Mesenchymal stem cell (in vitro differentiated cells and primary cell): ENCODE data around the gene KCNJ16.
A peak's percentile ranks its signal among the peaks of the same experiment; 100 is the strongest.

Experiments
- DNase-seq: peaks from one replicate; pipeline ENCODE4 v3.0.0-alpha.2; 2013
- H2AFZ ChIP-seq: one replicate; pipeline ENCODE4 v1.6.1; 2013; ENCODE audit warnings: low read depth, mild to moderate bottlenecking, control low read depth, inconsistent platforms, low read length, moderate library complexity
- H2AK5ac ChIP-seq: 2 replicates; pipeline ENCODE4 v1.6.1; 2013; ENCODE audit warnings: low read length, moderate library complexity, mild to moderate bottlenecking, inconsistent platforms; ENCODE audit not compliant: severe bottlenecking
- H2BK120ac ChIP-seq: one replicate; pipeline ENCODE4 v1.6.1; 2013; ENCODE audit warnings: low read depth, mild to moderate bottlenecking, inconsistent platforms, low read length, moderate library complexity
- H2BK12ac ChIP-seq, 2 experiments: one replicate each; pipeline ENCODE4 v1.6.1; 2013; ENCODE audit warnings: inconsistent platforms in 2 of 2, low read length in 2 of 2, mild to moderate bottlenecking in 2 of 2, moderate library complexity in 2 of 2, control low read depth in 1 of 2
- H2BK15ac ChIP-seq: one replicate; pipeline ENCODE4 v1.6.1; 2013; ENCODE audit warnings: mild to moderate bottlenecking, low read depth, inconsistent platforms; ENCODE audit not compliant: poor library complexity, severe bottlenecking
- H2BK5ac ChIP-seq: 2 replicates; pipeline ENCODE4 v1.6.1; 2013; ENCODE audit warnings: low read depth, mild to moderate bottlenecking, low read length, control low read depth, inconsistent platforms; ENCODE audit not compliant: poor library complexity, severe bottlenecking
- H3K14ac ChIP-seq, 2 experiments: one replicate each; pipeline ENCODE4 v1.6.1; 2013; ENCODE audit warnings: inconsistent platforms in 2 of 2, low read length in 2 of 2, control low read depth in 1 of 2, mild to moderate bottlenecking in 1 of 2, moderate library complexity in 1 of 2
- H3K18ac ChIP-seq, 2 experiments: one replicate each; pipeline ENCODE4 v1.6.1; 2013; ENCODE audit warnings: inconsistent platforms in 2 of 2, low read length in 2 of 2, control low read depth in 1 of 2, low read depth in 1 of 2, mild to moderate bottlenecking in 1 of 2
- H3K23ac ChIP-seq, 2 experiments: one replicate each; pipeline ENCODE4 v1.6.1; 2013; ENCODE audit warnings: inconsistent platforms in 2 of 2, low read length in 2 of 2, mild to moderate bottlenecking in 2 of 2, moderate library complexity in 2 of 2, control low read depth in 1 of 2
- H3K27ac ChIP-seq: 2 replicates; pipeline ENCODE4 v1.5.1; 2013; ENCODE audit warnings: mild to moderate bottlenecking, moderate library complexity, low read length, control low read depth, inconsistent platforms; ENCODE audit not compliant: poor library complexity, severe bottlenecking
- H3K27me3 ChIP-seq, 2 experiments: 2 replicates each; pipeline versions ENCODE4 v1.6.1 to v1.7.0; 2013; ENCODE audit warnings: low read length in 2 of 2, mild to moderate bottlenecking in 2 of 2, moderate library complexity in 2 of 2, control low read depth in 1 of 2, inconsistent platforms in 1 of 2; ENCODE audit not compliant: control insufficient read depth in 1 of 2, insufficient read depth in 1 of 2
- H3K36me3 ChIP-seq, 2 experiments: 2 replicates each; pipeline versions ENCODE4 v1.6.1 to v1.7.0; 2013; ENCODE audit warnings: low read length in 2 of 2, control low read depth in 1 of 2, inconsistent platforms in 1 of 2, low read depth in 1 of 2, mild to moderate bottlenecking in 1 of 2; ENCODE audit not compliant: insufficient read depth in 2 of 2, control insufficient read depth in 1 of 2
- H3K4ac ChIP-seq, 2 experiments: one replicate each; pipeline ENCODE4 v1.6.1; 2013; ENCODE audit warnings: inconsistent platforms in 2 of 2, low read length in 2 of 2, mild to moderate bottlenecking in 2 of 2, moderate library complexity in 2 of 2, control low read depth in 1 of 2, low read depth in 1 of 2
- H3K4me1 ChIP-seq: 2 replicates; pipeline ENCODE4 v1.6.1; 2013; ENCODE audit warnings: low read depth, low read length, control low read depth; ENCODE audit not compliant: control insufficient read depth, insufficient read depth
- H3K4me2 ChIP-seq: 2 replicates; pipeline ENCODE4 v1.6.1; 2013; ENCODE audit warnings: low read length, mild to moderate bottlenecking, inconsistent platforms; ENCODE audit not compliant: poor library complexity, severe bottlenecking
- H3K4me3 ChIP-seq, 2 experiments: 2 replicates each; pipeline versions ENCODE4 v1.5.1 to v1.7.0; 2013; ENCODE audit warnings: low read length in 2 of 2, mild to moderate bottlenecking in 2 of 2, control low read depth in 1 of 2, low read depth in 1 of 2; ENCODE audit not compliant: insufficient read depth in 1 of 2
- H3K79me1 ChIP-seq: replicated peaks from 2 replicates; pipeline ENCODE4 v1.6.1; 2013; ENCODE audit warnings: mild to moderate bottlenecking, control low read depth, low read length, inconsistent platforms; ENCODE audit not compliant: poor library complexity, severe bottlenecking
- H3K9ac ChIP-seq: 2 replicates; pipeline ENCODE4 v1.7.0; 2013; ENCODE audit warnings: mild to moderate bottlenecking, low read length, moderate library complexity
- H3K9me3 ChIP-seq: 2 replicates; pipeline ENCODE4 v1.7.0; 2013; ENCODE audit warnings: mild to moderate bottlenecking, low read length; ENCODE audit not compliant: control insufficient read depth
- H4K8ac ChIP-seq: one replicate; pipeline ENCODE4 v1.6.1; 2013; ENCODE audit warnings: inconsistent platforms, mild to moderate bottlenecking, low read length, moderate library complexity
- H4K91ac ChIP-seq: one replicate; pipeline ENCODE4 v1.6.1; 2013; ENCODE audit warnings: mild to moderate bottlenecking, low read length, inconsistent platforms
- WGBS: methylation state at CpG from one replicate; pipeline ENCODE4 v1.1.7; 2013; ENCODE audit warnings: mixed read lengths; 5-methylcytosine and 5-hydroxymethylcytosine counted together

KCNJ16 gene

DNA sequence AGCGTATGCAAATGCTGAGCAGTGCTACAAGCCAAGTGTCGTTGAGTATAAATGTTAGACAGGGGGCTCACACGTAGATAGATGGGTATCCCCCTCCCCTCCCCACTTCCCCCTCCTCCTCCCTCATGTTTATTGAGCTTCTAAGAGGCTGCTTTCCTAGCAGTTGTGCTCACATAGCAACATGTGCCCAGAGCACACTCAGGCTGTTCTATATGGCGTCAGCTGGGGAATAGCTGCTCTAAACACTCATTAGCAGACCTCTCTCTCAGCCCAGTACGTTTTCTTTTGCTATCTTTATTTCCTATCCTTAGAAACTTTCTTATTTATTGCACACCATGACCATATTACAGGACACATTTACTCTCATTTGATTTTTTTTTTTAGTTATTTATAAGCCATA is 96.1 kb downstream of the KCNJ16 start:
- Histone ChIP-seq H3K18ac (no peak overlapping the region), H3K27ac (no peak overlapping the region), H3K4ac (no peak overlapping the region), H3K9me3 (no peaks in the 10 kb centered on the region), H3K4me1 (peaks cover 2% of the 10 kb centered on the region), H2BK12ac (no peak overlapping the region), H3K23ac (no peak overlapping the region), H3K36me3 (peaks cover 13 to 14% of the 10 kb centered on the region in 2 experiments), H3K79me1 (peaks cover 6% of the 10 kb centered on the region), H2AFZ (no peak overlapping the region), H2BK15ac (no peak overlapping the region), H2BK120ac (no peak overlapping the region), H2AK5ac (no peak overlapping the region), H2BK5ac (no peak overlapping the region), H4K8ac (no peak overlapping the region), H3K14ac (no peak overlapping the region), H3K4me3 (peak overlapping the region in 1 of 2 experiments; percentile 88), H3K4me2 (peak overlapping the region; percentile 60), H3K27me3 (no peaks in the 10 kb centered on the region), H3K9ac (peak overlapping the region; percentile 78), H4K91ac (no peak overlapping the region)
- no peak for DNase-seq
- 37% methylated on average over 5 of the region's 5 CpGs for WGBS

DNA sequence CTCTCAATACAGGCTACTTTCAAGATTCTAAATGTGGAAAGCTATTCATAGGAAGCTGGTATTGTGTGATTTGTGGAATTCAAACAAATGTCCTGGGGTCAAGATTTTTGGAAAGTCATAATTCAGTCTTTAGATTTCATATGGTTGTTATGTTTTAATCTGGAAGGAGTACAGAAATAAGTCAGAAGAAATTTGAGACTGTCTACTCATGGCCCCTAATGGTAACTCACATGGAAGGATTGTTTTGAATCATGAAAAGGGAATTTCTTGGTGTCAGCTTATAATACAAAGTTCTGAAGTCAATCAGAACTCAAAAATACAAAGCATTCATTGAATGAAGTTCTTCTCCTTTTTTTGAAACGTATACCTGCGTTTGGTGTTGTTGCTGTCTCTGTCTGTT is 97.4 kb downstream of the KCNJ16 start:
- no peak overlapping the region for H2AFZ ChIP-seq
- no peak overlapping the region for H2BK15ac ChIP-seq
- H3K4me1 ChIP-seq = peaks cover 2% of the 10 kb centered on the region
- H2BK120ac ChIP-seq = no peak overlapping the region
- H3K27me3 ChIP-seq = no peaks in the 10 kb centered on the region
- no peak overlapping the region for H3K9ac ChIP-seq
- no peak overlapping the region for H3K4me2 ChIP-seq
- H3K23ac ChIP-seq = no peak overlapping the region
- H3K79me1 ChIP-seq = peaks cover 8% of the 10 kb centered on the region
- DNase-seq = no peak
- H3K36me3 ChIP-seq = peaks cover 16 to 26% of the 10 kb centered on the region in 2 experiments
- H3K27ac ChIP-seq = peak overlapping the region; percentile 17
- 100% methylated on average over 2 of the region's 2 CpGs for WGBS
- H3K9me3 ChIP-seq = no peaks in the 10 kb centered on the region
- no peak overlapping the region for H3K4ac ChIP-seq
- no peak overlapping the region for H3K14ac ChIP-seq
- H3K4me3 ChIP-seq = no peak overlapping the region
- H3K18ac ChIP-seq = no peak overlapping the region
- H2BK5ac ChIP-seq = no peak overlapping the region
- H4K91ac ChIP-seq = no peak overlapping the region
- H2AK5ac ChIP-seq = no peak overlapping the region
- H2BK12ac ChIP-seq = no peak overlapping the region
- no peak overlapping the region for H4K8ac ChIP-seq

DNA sequence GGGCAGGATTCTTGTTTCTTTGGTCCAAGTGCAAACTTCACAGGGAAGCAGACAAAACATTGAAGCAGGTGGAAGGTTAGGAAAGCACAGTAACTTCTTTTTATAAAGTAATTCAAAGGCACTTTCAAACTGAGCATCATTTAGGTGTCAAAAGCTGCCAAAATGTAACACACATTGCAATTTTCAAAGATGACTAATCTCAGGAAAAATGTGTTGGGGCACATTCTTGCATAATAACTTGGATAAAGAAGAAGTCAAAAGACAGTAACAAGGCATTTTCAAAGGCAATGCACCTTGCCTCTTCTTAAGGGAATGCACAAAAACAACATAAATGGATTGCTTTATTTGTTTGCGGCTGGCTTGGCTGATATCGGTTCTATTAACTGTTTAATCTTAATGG is 97.9 kb downstream of the KCNJ16 start:
- Histone ChIP-seq H2BK12ac (no peak overlapping the region), H3K23ac (no peak overlapping the region), H3K9me3 (no peaks in the 10 kb centered on the region), H3K4me1 (peaks cover 2% of the 10 kb centered on the region), H2BK15ac (no peak overlapping the region), H2AFZ (no peak overlapping the region), H3K79me1 (peaks cover 8% of the 10 kb centered on the region), H3K27ac (peak overlapping the region; percentile 17), H3K9ac (no peak overlapping the region), H3K27me3 (no peaks in the 10 kb centered on the region), H2AK5ac (no peak overlapping the region), H4K91ac (no peak overlapping the region), H3K18ac (no peak overlapping the region), H4K8ac (no peak overlapping the region), H2BK5ac (no peak overlapping the region), H3K4ac (no peak overlapping the region), H3K4me2 (no peak overlapping the region), H2BK120ac (no peak overlapping the region), H3K36me3 (peaks cover 17 to 27% of the 10 kb centered on the region in 2 experiments), H3K14ac (no peak overlapping the region), H3K4me3 (no peak overlapping the region)
- DNase-seq = no peak
- WGBS = 100% methylated on average over 2 of the region's 2 CpGs

DNA sequence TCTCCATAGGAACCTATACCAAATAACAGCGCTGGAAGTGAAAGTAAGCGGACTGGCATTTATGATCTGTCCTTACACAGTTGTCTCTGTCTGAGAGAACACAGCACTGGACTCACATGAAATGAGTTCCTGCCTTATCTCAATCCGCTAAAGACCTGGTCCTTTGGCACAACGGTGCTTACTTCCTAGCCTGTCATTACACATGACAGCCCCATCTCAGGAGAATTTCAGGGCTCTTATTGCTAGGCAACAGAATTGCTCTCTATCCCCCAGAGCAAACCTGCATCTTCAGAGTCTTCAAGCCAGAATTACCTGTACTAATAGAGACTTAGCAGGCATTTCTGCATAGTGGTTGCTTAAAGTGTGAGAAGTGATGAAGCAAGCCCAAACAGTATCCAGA is 98.7 kb downstream of the KCNJ16 start:
- no peak overlapping the region for H3K18ac ChIP-seq

More for the DNA sequence above, 98.7 kb downstream of the KCNJ16 start:
- H3K9me3 ChIP-seq = no peaks in the 10 kb centered on the region
- no peak overlapping the region for H3K4me3 ChIP-seq
- DNase-seq = no peak
- H4K8ac ChIP-seq = no peak overlapping the region
- H3K36me3 ChIP-seq = peaks cover 17 to 27% of the 10 kb centered on the region in 2 experiments
- H3K4ac ChIP-seq = no peak overlapping the region
- no peak overlapping the region for H2BK5ac ChIP-seq
- H2AK5ac ChIP-seq = peak overlapping the region; percentile 28
- H2BK12ac ChIP-seq = no peak overlapping the region
- H3K9ac ChIP-seq = no peak overlapping the region
- no peak overlapping the region for H3K27ac ChIP-seq
- no peak overlapping the region for H2BK120ac ChIP-seq
- no peak overlapping the region for H3K14ac ChIP-seq
- peaks cover 2% of the 10 kb centered on the region for H3K4me1 ChIP-seq
- H3K27me3 ChIP-seq = no peaks in the 10 kb centered on the region
- H3K23ac ChIP-seq = no peak overlapping the region
- peaks cover 8% of the 10 kb centered on the region for H3K79me1 ChIP-seq
- H2BK15ac ChIP-seq = no peak overlapping the region
- no peak overlapping the region for H2AFZ ChIP-seq
- H4K91ac ChIP-seq = no peak overlapping the region
- WGBS = 72% methylated on average over 4 of the region's 4 CpGs
- no peak overlapping the region for H3K4me2 ChIP-seq
